GM21390 (cell line): Measurements from ENCODE around the gene EID1.
"Not testable (repeated sequence)": the region's sequence is repeated elsewhere in the genome, so short reads cannot be mapped to it uniquely, and the experiment has no call there.

ENCODE experiments used
- ATAC-seq: cut with Tn5 transposase; IDR thresholded peaks from one replicate; pipeline ENCODE4 v1.9.1; 2021; ENCODE audit not compliant: unreplicated experiment

The EID1 gene

GRCh38 chr15:48877630-48878595 lies at the start of gene EID1:
Gene EID1 (plus strand): TSS chr15:48878134. CDS start chr15:48878177, 43 bp downstream.
- ATAC-seq = peak; percentile 97

GRCh38 chr15:48828471-48828870 lies 49.5 kb upstream of the EID1 start:
- no peak for ATAC-seq

GRCh38 chr15:48828906-48829305 lies 49.0 kb upstream of the EID1 start:
- ATAC-seq = no peak

GRCh38 chr15:48832648-48833047 lies 45.3 kb upstream of the EID1 start:
- ATAC-seq = no peak

GRCh38 chr15:48833526-48834239 lies 44.3 kb upstream of the EID1 start:
- ATAC-seq = no peak

- ATAC-seq = no peak
Measured at GRCh38 chr15:48834756-48835155, 43.2 kb upstream of the EID1 start.

GRCh38 chr15:48842501-48842900 lies 35.4 kb upstream of the EID1 start:
- ATAC-seq = no peak

- no peak for ATAC-seq
Measured at GRCh38 chr15:48845123-48845522, 32.8 kb upstream of the EID1 start.

- no peak for ATAC-seq
Measured at GRCh38 chr15:48850648-48851047, 27.3 kb upstream of the EID1 start.

- ATAC-seq = no peak
Measured at GRCh38 chr15:48851956-48852355, 26.0 kb upstream of the EID1 start.

- not testable (repeated sequence) for ATAC-seq
Measured at GRCh38 chr15:48854434-48854833, 23.5 kb upstream of the EID1 start.

GRCh38 chr15:48855501-48856440 lies 22.2 kb upstream of the EID1 start:
- ATAC-seq = no peak

GRCh38 chr15:48856942-48857341 lies 21.0 kb upstream of the EID1 start:
- no peak for ATAC-seq

GRCh38 chr15:48858401-48858800 lies 19.5 kb upstream of the EID1 start:
- ATAC-seq = no peak

- no peak for ATAC-seq
Measured at GRCh38 chr15:48859426-48859825, 18.5 kb upstream of the EID1 start.

- peak; percentile 58 for ATAC-seq
Measured at GRCh38 chr15:48861813-48862431, 16.0 kb upstream of the EID1 start.

- no peak for ATAC-seq
Measured at GRCh38 chr15:48862705-48863104, 15.2 kb upstream of the EID1 start.

- ATAC-seq = no peak
Measured at GRCh38 chr15:48865370-48866079, 12.4 kb upstream of the EID1 start.

- ATAC-seq = no peak
Measured at GRCh38 chr15:48866141-48866563, 11.8 kb upstream of the EID1 start.

GRCh38 chr15:48868023-48868422 lies 9.9 kb upstream of the EID1 start:
- no peak for ATAC-seq
